Measurements from ENCODE around the gene DNAJC25. TPM values are rescaled to one million over a fixed set of nuclear protein-coding genes. Genes with fewer than 3 reads are reported as not detected.
"Not testable (repeated sequence)": the region's sequence is repeated elsewhere in the genome, so short reads cannot be mapped to it uniquely, and the experiment has no call there.

DNAJC25 gene
- total RNA-seq, 1 experiment from 2014 or later, result 10.2 TPM

GRCh38 chr9:111662576-111663300 is 31.6 kb downstream of the DNAJC25 start:
- CTCF ChIA-PET, result interaction anchor here (1.1 kb wide), 1 partner anchor 63 kb away, joined by 3 read pairs; the partner anchor contains the start of gene PTGR1
- Histone ChIP-seq H3K9me3 (no peaks in the 10 kb centered on the region), H3K4me1 (peaks cover 19% of the 10 kb centered on the region), H3K27me3 (replicated peaks; ENCODE audit: control insufficient read depth, insufficient read depth, low read length) (no peaks in the 10 kb centered on the region), H3K4me3 (ENCODE audit: low read depth, low read length) (peak overlapping the region; percentile 90), H3K36me3 (ENCODE audit: control insufficient read depth, insufficient read depth, low read length) (no peaks in the 10 kb centered on the region)
- TF ChIP-seq, protein P1, sequence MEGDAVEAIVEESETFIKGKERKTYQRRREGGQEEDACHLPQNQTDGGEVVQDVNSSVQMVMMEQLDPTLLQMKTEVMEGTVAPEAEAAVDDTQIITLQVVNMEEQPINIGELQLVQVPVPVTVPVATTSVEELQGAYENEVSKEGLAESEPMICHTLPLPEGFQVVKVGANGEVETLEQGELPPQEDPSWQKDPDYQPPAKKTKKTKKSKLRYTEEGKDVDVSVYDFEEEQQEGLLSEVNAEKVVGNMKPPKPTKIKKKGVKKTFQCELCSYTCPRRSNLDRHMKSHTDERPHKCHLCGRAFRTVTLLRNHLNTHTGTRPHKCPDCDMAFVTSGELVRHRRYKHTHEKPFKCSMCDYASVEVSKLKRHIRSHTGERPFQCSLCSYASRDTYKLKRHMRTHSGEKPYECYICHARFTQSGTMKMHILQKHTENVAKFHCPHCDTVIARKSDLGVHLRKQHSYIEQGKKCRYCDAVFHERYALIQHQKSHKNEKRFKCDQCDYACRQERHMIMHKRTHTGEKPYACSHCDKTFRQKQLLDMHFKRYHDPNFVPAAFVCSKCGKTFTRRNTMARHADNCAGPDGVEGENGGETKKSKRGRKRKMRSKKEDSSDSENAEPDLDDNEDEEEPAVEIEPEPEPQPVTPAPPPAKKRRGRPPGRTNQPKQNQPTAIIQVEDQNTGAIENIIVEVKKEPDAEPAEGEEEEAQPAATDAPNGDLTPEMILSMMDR (IDR thresholded peaks at IDR 0.05; ENCODE audit: insufficient read depth in 1 of 2, low read depth in 1 of 2, low read length in 1 of 2, severe bottlenecking in 1 of 2, unreplicated experiment in 1 of 2), result no peak
- peaks cover 33% of the 10 kb centered on the region for H3K36me3 Mint-ChIP-seq (ENCODE audit: insufficient read depth, unreplicated experiment)
- H3K27ac Mint-ChIP-seq (ENCODE audit: unreplicated experiment), result peak overlapping the region; percentile 83
- peaks cover 25% of the 10 kb centered on the region for H3K4me1 Mint-ChIP-seq (ENCODE audit: low read depth, unreplicated experiment)
- intact Hi-C loops (cut with micrococcal nuclease; ENCODE audit: unreplicated experiment), result loop anchor here (1.0 to 2.0 kb wide), 4 partner anchors 18 to 64 kb away; partner anchors contain the start of genes DNAJC25 and PTGR1
- POLR2A ChIA-PET, result interaction anchor here (1.2 to 2.2 kb wide), 2 partner anchors 18 to 32 kb away, joined by 3 to 9 read pairs; partner anchors contain the start of gene DNAJC25
- peak overlapping the region; percentile 69 for H3K4me3 Mint-ChIP-seq (ENCODE audit: unreplicated experiment)
- H3K27me3 Mint-ChIP-seq (ENCODE audit: insufficient read depth, unreplicated experiment), result no peaks in the 10 kb centered on the region
- no peaks in the 10 kb centered on the region for H3K9me3 Mint-ChIP-seq (ENCODE audit: unreplicated experiment)
- TSS peak; percentile 49 for BruUV-seq (replicated peaks)
- DNase-seq, result no peak

- Mint-ChIP-seq H3K27me3 (ENCODE audit: insufficient read depth, unreplicated experiment) (no peaks in the 10 kb centered on the region), H3K4me1 (ENCODE audit: low read depth, unreplicated experiment) (peaks cover 25% of the 10 kb centered on the region), H3K4me3 (ENCODE audit: unreplicated experiment) (peak overlapping the region; percentile 69), H3K9me3 (ENCODE audit: unreplicated experiment) (no peaks in the 10 kb centered on the region), H3K36me3 (ENCODE audit: insufficient read depth, unreplicated experiment) (peaks cover 28% of the 10 kb centered on the region), H3K27ac (ENCODE audit: unreplicated experiment) (peak overlapping the region; percentile 83)
- Histone ChIP-seq H3K27me3 (replicated peaks; ENCODE audit: control insufficient read depth, insufficient read depth, low read length) (no peaks in the 10 kb centered on the region), H3K36me3 (ENCODE audit: control insufficient read depth, insufficient read depth, low read length) (no peaks in the 10 kb centered on the region), H3K4me3 (ENCODE audit: low read depth, low read length) (no peak overlapping the region), H3K4me1 (peaks cover 19% of the 10 kb centered on the region), H3K9me3 (no peaks in the 10 kb centered on the region)
- POLR2A ChIA-PET, result interaction anchor here (1.2 to 2.2 kb wide), 2 partner anchors 19 to 32 kb away, joined by 3 to 9 read pairs; partner anchors contain the start of gene DNAJC25
- CTCF ChIA-PET, result interaction anchor here (1.1 kb wide), 1 partner anchor 64 kb away, joined by 3 read pairs; the partner anchor contains the start of gene PTGR1
- TF ChIP-seq, protein P1 (IDR thresholded peaks at IDR 0.05; ENCODE audit: insufficient read depth in 1 of 2, low read depth in 1 of 2, low read length in 1 of 2, severe bottlenecking in 1 of 2, unreplicated experiment in 1 of 2), result no peak
- peak; percentile 88 to 94 for DNase-seq
- BruUV-seq (replicated peaks), result no TSS peak
- intact Hi-C loops (cut with micrococcal nuclease; ENCODE audit: unreplicated experiment), result loop anchor here (1.0 to 2.0 kb wide), 4 partner anchors 19 to 65 kb away; partner anchors contain the start of genes DNAJC25 and PTGR1
Observed at GRCh38 chr9:111663301-111663823, 32.2 kb downstream of the DNAJC25 start.

GRCh38 chr9:111668026-111668573 is 37.0 kb downstream of the DNAJC25 start:
- Mint-ChIP-seq H3K4me3 (ENCODE audit: unreplicated experiment) (no peak overlapping the region), H3K36me3 (ENCODE audit: insufficient read depth, unreplicated experiment) (peaks cover 28% of the 10 kb centered on the region), H3K9me3 (ENCODE audit: unreplicated experiment) (no peaks in the 10 kb centered on the region), H3K4me1 (ENCODE audit: low read depth, unreplicated experiment) (peaks cover 13% of the 10 kb centered on the region), H3K27ac (ENCODE audit: unreplicated experiment) (no peak overlapping the region), H3K27me3 (ENCODE audit: insufficient read depth, unreplicated experiment) (no peaks in the 10 kb centered on the region)
- H3K9me3 ChIP-seq, result no peaks in the 10 kb centered on the region
- intact Hi-C loops (cut with micrococcal nuclease; ENCODE audit: unreplicated experiment), result no loop called here
- H3K27me3 ChIP-seq (replicated peaks; ENCODE audit: control insufficient read depth, insufficient read depth, low read length), result no peaks in the 10 kb centered on the region
- POLR2A ChIA-PET, result no interaction called here
- DNase-seq, result no peak
- BruUV-seq (replicated peaks), result no TSS peak
- H3K4me3 ChIP-seq (ENCODE audit: low read depth, low read length), result no peak overlapping the region
- peaks cover 13% of the 10 kb centered on the region for H3K4me1 ChIP-seq
- TF ChIP-seq, protein P1 (IDR thresholded peaks at IDR 0.05; ENCODE audit: insufficient read depth in 1 of 2, low read depth in 1 of 2, low read length in 1 of 2, severe bottlenecking in 1 of 2, unreplicated experiment in 1 of 2), result no peak
- H3K36me3 ChIP-seq (ENCODE audit: control insufficient read depth, insufficient read depth, low read length), result no peaks in the 10 kb centered on the region
- CTCF ChIA-PET, result interaction anchor here (0.6 kb wide), 1 partner anchor 13 kb away, joined by 4 read pairs; no protein-coding TSS in a partner anchor

- H3K36me3 ChIP-seq (ENCODE audit: control insufficient read depth, insufficient read depth, low read length); intact Hi-C loops (cut with micrococcal nuclease; ENCODE audit: unreplicated experiment); H3K27ac Mint-ChIP-seq (ENCODE audit: unreplicated experiment); POLR2A ChIA-PET; H3K9me3 Mint-ChIP-seq (ENCODE audit: unreplicated experiment); DNase-seq; CTCF ChIA-PET; H3K4me3 Mint-ChIP-seq (ENCODE audit: unreplicated experiment); H3K27me3 Mint-ChIP-seq (ENCODE audit: insufficient read depth, unreplicated experiment); H3K9me3 ChIP-seq; BruUV-seq (replicated peaks); H3K4me3 ChIP-seq (ENCODE audit: low read depth, low read length); H3K27me3 ChIP-seq (replicated peaks; ENCODE audit: control insufficient read depth, insufficient read depth, low read length); H3K4me1 Mint-ChIP-seq (ENCODE audit: low read depth, unreplicated experiment): not testable (repeated sequence)
- H3K36me3 Mint-ChIP-seq (ENCODE audit: insufficient read depth, unreplicated experiment), result peaks cover 23% of the 10 kb centered on the region
- H3K4me1 ChIP-seq, result peaks cover 10% of the 10 kb centered on the region
Observed at GRCh38 chr9:111668601-111669000, 37.5 kb downstream of the DNAJC25 start.

All from Caco-2 (cell line).